MCF 10A (cell line): ENCODE data around the gene NAA50. TPM values are rescaled to one million over a fixed set of nuclear protein-coding genes. Genes with fewer than 3 reads are reported as not detected.

ENCODE experiments used
- BruUV-seq: library from RNA; stranded (reverse); fragments of 400-500 nt; replicated peaks from 2 replicates; lab custom pipeline; 2021; lab: Mats Ljungman, UMichigan
- CTCF ChIA-PET: fragments of 300-600 bp; sonication (Branson Sonifier 250); formaldehyde crosslinking; extraction: SDS; loops from one replicate; lab custom pipeline; 2021; ENCODE audit warnings: antibody characterized with exemption, inconsistent platforms; lab: Yijun Ruan, JAX
- POLR2A ChIA-PET: fragments of 300-600, 350-650 bp; sonication (Branson Sonifier 250); formaldehyde crosslinking; extraction: SDS; loops from one replicate; lab custom pipeline; 2020; ENCODE audit warnings: antibody characterized with exemption, inconsistent platforms; lab: Yijun Ruan, JAX
- DNase-seq: peaks from one replicate; pipeline ENCODE4 v3.0.0-alpha.2; 2018; ENCODE audit not compliant: unreplicated experiment
- H3K27ac Mint-ChIP-seq: one replicate; pipeline ENCODE4 v1.8.0; 2022; ENCODE audit warnings: mild to moderate bottlenecking, low read depth, mixed read lengths; ENCODE audit not compliant: unreplicated experiment
- H3K27me3 Mint-ChIP-seq: one replicate; pipeline ENCODE4 v1.8.0; 2022; ENCODE audit warnings: mixed read lengths; ENCODE audit not compliant: insufficient read depth, unreplicated experiment
- H3K36me3 Mint-ChIP-seq: one replicate; pipeline ENCODE4 v1.8.0; 2022; ENCODE audit warnings: mild to moderate bottlenecking, moderate library complexity, mixed read lengths; ENCODE audit not compliant: insufficient read depth, unreplicated experiment
- H3K4me1 Mint-ChIP-seq: one replicate; pipeline ENCODE4 v1.8.0; 2022; ENCODE audit warnings: mixed read lengths; ENCODE audit not compliant: insufficient read depth, unreplicated experiment
- H3K4me3 Mint-ChIP-seq: one replicate; pipeline ENCODE4 v1.8.0; 2022; ENCODE audit warnings: mild to moderate bottlenecking, moderate library complexity, mixed read lengths; ENCODE audit not compliant: unreplicated experiment
- H3K9me3 Mint-ChIP-seq: one replicate; pipeline ENCODE4 v1.8.0; 2022; ENCODE audit warnings: mixed read lengths; ENCODE audit not compliant: unreplicated experiment
- CTCF ChIP-seq: fragments of 200-600 bp; IDR thresholded peaks from one replicate; pipeline ENCODE4 v1.8.0; 2022; ENCODE audit warnings: antibody characterized with exemption, mild to moderate bottlenecking; ENCODE audit not compliant: unreplicated experiment
- intact Hi-C: fragments of 100-400 bp; cut with micrococcal nuclease; formaldehyde crosslinking; loops from 2 replicates; pipeline ENCODE4 v1.14.1; 2022
- total RNA-seq: library from RNA; stranded (reverse); gene quantifications from 2 replicates; pipeline ENCODE4 v1.2.3, GENCODE V29; 2022

NAA50 gene
- total RNA-seq, 1 experiment from 2014 or later: 238 TPM

GRCh38 chr3:113728661-113729060 lies 17.4 kb downstream of the NAA50 start:
- no peak overlapping the region for H3K27ac Mint-ChIP-seq
- H3K4me3 Mint-ChIP-seq: no peak overlapping the region
- ChIA-PET CTCF (interaction anchor here (0.9 to 4.9 kb wide), 2 partner anchors 7 to 35 kb away, joined by 4 to 23 read pairs; no protein-coding TSS in a partner anchor), POLR2A (interaction anchor here (0.6 to 2.3 kb wide), 3 partner anchors 12 to 18 kb away, joined by 3 to 13 read pairs (median 7); no protein-coding TSS in a partner anchor)
- H3K27me3 Mint-ChIP-seq: no peaks in the 10 kb centered on the region
- DNase-seq: no peak
- BruUV-seq: no TSS peak
- no peaks in the 10 kb centered on the region for H3K9me3 Mint-ChIP-seq
- intact Hi-C loops: no loop called here
- H3K4me1 Mint-ChIP-seq: peaks cover 20% of the 10 kb centered on the region
- peaks cover 45% of the 10 kb centered on the region for H3K36me3 Mint-ChIP-seq
- no peak for TF ChIP-seq CTCF

- Mint-ChIP-seq H3K36me3 (peaks cover 68% of the 10 kb centered on the region), H3K4me3 (no peak overlapping the region), H3K9me3 (no peaks in the 10 kb centered on the region), H3K27me3 (no peaks in the 10 kb centered on the region), H3K4me1 (peaks cover 6% of the 10 kb centered on the region), H3K27ac (no peak overlapping the region)
- no TSS peak for BruUV-seq
- TF ChIP-seq CTCF: no peak
- POLR2A ChIA-PET: no interaction called here
- CTCF ChIA-PET: interaction anchor here (0.8 to 2.3 kb wide), 3 partner anchors 8 to 14 kb away, joined by 3 to 6 read pairs (median 5); no protein-coding TSS in a partner anchor
- no peak for DNase-seq
- intact Hi-C loops: no loop called here
These were observed 24.4 kb downstream of the NAA50 start for GRCh38 chr3:113721636-113722035.

- no peak for TF ChIP-seq CTCF
- Mint-ChIP-seq H3K4me1 (peaks cover 3% of the 10 kb centered on the region), H3K9me3 (no peaks in the 10 kb centered on the region), H3K4me3 (no peak overlapping the region), H3K27me3 (no peaks in the 10 kb centered on the region), H3K36me3 (peaks cover 74% of the 10 kb centered on the region), H3K27ac (no peak overlapping the region)
- BruUV-seq: no TSS peak
- ChIA-PET POLR2A (interaction anchor here (0.7 to 1.4 kb wide), 4 partner anchors 14 to 28 kb away, joined by 3 to 5 read pairs (median 4); no protein-coding TSS in a partner anchor), CTCF (interaction anchor here (0.9 to 2.3 kb wide), 2 partner anchors 16 to 19 kb away, joined by 3 to 6 read pairs; no protein-coding TSS in a partner anchor)
- no peak for DNase-seq
- intact Hi-C loops: no loop called here
These were observed 26.3 kb downstream of the NAA50 start for GRCh38 chr3:113719758-113720157.

GRCh38 chr3:113719294-113719693 lies 26.8 kb downstream of the NAA50 start:
- ChIA-PET POLR2A (interaction anchor here (0.7 to 1.4 kb wide), 3 partner anchors 14 to 25 kb away, joined by 4 to 5 read pairs (median 4); no protein-coding TSS in a partner anchor), CTCF (interaction anchor here (0.9 to 2.3 kb wide), 2 partner anchors 17 to 20 kb away, joined by 3 to 6 read pairs; no protein-coding TSS in a partner anchor)
- H3K4me3 Mint-ChIP-seq: no peak overlapping the region
- no peak for TF ChIP-seq CTCF
- DNase-seq: no peak
- peaks cover 74% of the 10 kb centered on the region for H3K36me3 Mint-ChIP-seq
- no peaks in the 10 kb centered on the region for H3K9me3 Mint-ChIP-seq
- H3K27me3 Mint-ChIP-seq: no peaks in the 10 kb centered on the region
- H3K4me1 Mint-ChIP-seq: no peaks in the 10 kb centered on the region
- BruUV-seq: TSS peak; percentile 33
- intact Hi-C loops: no loop called here
- H3K27ac Mint-ChIP-seq: no peak overlapping the region
